ENCODE measurements around the gene WNT9B. TPM values are rescaled to one million over a fixed set of nuclear protein-coding genes. Genes with fewer than 3 reads are reported as not detected.
A peak's percentile ranks its signal among the peaks of the same experiment; 100 is the strongest.

WNT9B gene
- total RNA-seq, 1 donor from 2014 or later = not detected

- H3K4me2 ChIP-seq = no peak overlapping the region
- peaks cover 56% of the 10 kb centered on the region for H4K20me1 ChIP-seq (ENCODE audit: low read depth)
These were observed 73.9 kb downstream of the WNT9B start for GRCh38 chr17:46925185-46925868.

GRCh38 chr17:46928467-46929261 is 77.3 kb downstream of the WNT9B start:
- H3K4me2 ChIP-seq = no peak overlapping the region
- no peaks in the 10 kb centered on the region for H3K9me3 ChIP-seq (ENCODE audit: low read depth)
- peaks cover 11% of the 10 kb centered on the region for H3F3A ChIP-seq (ENCODE audit: low read depth)
- no peak for DNase-seq (ENCODE audit: low spot score)
- no peak overlapping the region for H3K4me3 ChIP-seq
- no peak overlapping the region for H2AFZ ChIP-seq (replicated peaks)
- H3K4me1 ChIP-seq = peaks cover 8% of the 10 kb centered on the region
- no peaks in the 10 kb centered on the region for H3K9me3 Mint-ChIP-seq
- no peak overlapping the region for H3K9ac ChIP-seq
- no peak overlapping the region for H3K4me3 Mint-ChIP-seq
- H3K27ac ChIP-seq = no peak overlapping the region
- peaks cover 57% of the 10 kb centered on the region for H4K20me1 ChIP-seq (ENCODE audit: low read depth)
- H3K79me2 ChIP-seq (ENCODE audit: low read depth) = peaks cover 55% of the 10 kb centered on the region
- peaks cover 19% of the 10 kb centered on the region for H3K36me3 Mint-ChIP-seq
- no peaks in the 10 kb centered on the region for H3K27me3 ChIP-seq
- TF ChIP-seq EZH2 (IDR thresholded peaks at IDR 0.05) (no peak), CTCF (IDR thresholded peaks at IDR 0.05) (no peak), EZH2phosphoT487 (IDR thresholded peaks at IDR 0.05) (no peak)
- H3K27me3 Mint-ChIP-seq (ENCODE audit: insufficient read depth, low read depth) = no peaks in the 10 kb centered on the region
- peaks cover 8% of the 10 kb centered on the region for H3K36me3 ChIP-seq
- no peak overlapping the region for H3K27ac Mint-ChIP-seq
- peaks cover 15% of the 10 kb centered on the region for H3K4me1 Mint-ChIP-seq

More at GRCh38 chr17:46925185-46925868, 73.9 kb downstream of the WNT9B start:
- H3K27me3 Mint-ChIP-seq (ENCODE audit: insufficient read depth, low read depth) = peaks cover 4% of the 10 kb centered on the region
- Histone ChIP-seq H3K9me3 (ENCODE audit: low read depth) (no peaks in the 10 kb centered on the region), H3K4me3 (no peak overlapping the region), H3K9ac (no peak overlapping the region), H3K36me3 (no peaks in the 10 kb centered on the region), H3F3A (ENCODE audit: low read depth) (peaks cover 15% of the 10 kb centered on the region), H3K79me2 (ENCODE audit: low read depth) (peaks cover 70% of the 10 kb centered on the region), H3K27me3 (no peaks in the 10 kb centered on the region), H2AFZ (replicated peaks) (no peak overlapping the region), H3K27ac (no peak overlapping the region), H3K4me1 (peaks cover 9% of the 10 kb centered on the region)
- DNase-seq (ENCODE audit: low spot score) = no peak
- H3K4me1 Mint-ChIP-seq = peaks cover 16% of the 10 kb centered on the region
- H3K9me3 Mint-ChIP-seq = no peaks in the 10 kb centered on the region
- no peaks in the 10 kb centered on the region for H3K36me3 Mint-ChIP-seq
- no peak for TF ChIP-seq EZH2phosphoT487 (IDR thresholded peaks at IDR 0.05)
- no peak for TF ChIP-seq CTCF (IDR thresholded peaks at IDR 0.05)
- no peak for TF ChIP-seq EZH2 (IDR thresholded peaks at IDR 0.05)
- H3K27ac Mint-ChIP-seq = no peak overlapping the region
- H3K4me3 Mint-ChIP-seq = peak overlapping the region; percentile 28

- no peaks in the 10 kb centered on the region for H3K27me3 Mint-ChIP-seq (ENCODE audit: insufficient read depth, low read depth)
- no peaks in the 10 kb centered on the region for H3K9me3 Mint-ChIP-seq
- H3K27ac ChIP-seq = no peak overlapping the region
- peaks cover 6% of the 10 kb centered on the region for H3F3A ChIP-seq (ENCODE audit: low read depth)
- H3K9ac ChIP-seq = no peak overlapping the region
- H3K4me1 Mint-ChIP-seq = peaks cover 7% of the 10 kb centered on the region
- H4K20me1 ChIP-seq (ENCODE audit: low read depth) = peaks cover 56% of the 10 kb centered on the region
- peaks cover under 1% of the 10 kb centered on the region for H3K4me1 ChIP-seq
- H3K4me3 ChIP-seq = no peak overlapping the region
- H3K4me2 ChIP-seq = no peak overlapping the region
- H3K36me3 ChIP-seq = peaks cover 8% of the 10 kb centered on the region
- TF ChIP-seq CTCF (IDR thresholded peaks at IDR 0.05) (no peak), EZH2phosphoT487 (IDR thresholded peaks at IDR 0.05) (no peak), EZH2 (IDR thresholded peaks at IDR 0.05) (no peak)
- H3K79me2 ChIP-seq (ENCODE audit: low read depth) = peaks cover 47% of the 10 kb centered on the region
- DNase-seq (ENCODE audit: low spot score) = no peak
- no peak overlapping the region for H3K4me3 Mint-ChIP-seq
- H3K27ac Mint-ChIP-seq = no peak overlapping the region
- peaks cover 20% of the 10 kb centered on the region for H3K36me3 Mint-ChIP-seq
- H3K27me3 ChIP-seq = no peaks in the 10 kb centered on the region
- no peaks in the 10 kb centered on the region for H3K9me3 ChIP-seq (ENCODE audit: low read depth)
- H2AFZ ChIP-seq (replicated peaks) = no peak overlapping the region
These were observed 78.0 kb downstream of the WNT9B start for GRCh38 chr17:46929413-46929812.
